ENCODE measurements around the gene FAM90A26.
"Not testable (repeated sequence)": the region's sequence is repeated elsewhere in the genome, so short reads cannot be mapped to it uniquely, and the experiment has no call there.

FAM90A26 gene

GRCh38 chr4:9155101-9155886 lies 14.9 kb upstream of the FAM90A26 start:
- not testable (repeated sequence) for DNase-seq (ENCODE audit: low read depth, low spot score); H3K27ac ChIP-seq

- DNase-seq (ENCODE audit: low read depth, low spot score); H3K27ac ChIP-seq: not testable (repeated sequence)
Observed at GRCh38 chr4:9158392-9158791, 11.8 kb upstream of the FAM90A26 start.

GRCh38 chr4:9160046-9160445 lies 10.2 kb upstream of the FAM90A26 start:
- not testable (repeated sequence) for H3K27ac ChIP-seq; DNase-seq (ENCODE audit: low read depth, low spot score)

- not testable (repeated sequence) for DNase-seq (ENCODE audit: low read depth, low spot score); H3K27ac ChIP-seq
Observed at GRCh38 chr4:9165990-9166389, 4.2 kb upstream of the FAM90A26 start.

GRCh38 chr4:9210357-9210756 lies 40.1 kb downstream of the FAM90A26 start, which contains the start of gene USP17L10:
Gene USP17L10 (plus strand): TSS chr4:9210657. CDS start chr4:9210657, 0 bp downstream.
- H3K27ac ChIP-seq; DNase-seq (ENCODE audit: low read depth, low spot score): not testable (repeated sequence)

- H3K27ac ChIP-seq; DNase-seq (ENCODE audit: low read depth, low spot score): not testable (repeated sequence)
Observed at GRCh38 chr4:9214701-9215100, 44.5 kb downstream of the FAM90A26 start.

- not testable (repeated sequence) for DNase-seq (ENCODE audit: low read depth, low spot score); H3K27ac ChIP-seq
Observed at GRCh38 chr4:9215105-9215504, 44.9 kb downstream of the FAM90A26 start, which contains the start of gene USP17L11. Gene USP17L11 (plus strand): TSS chr4:9215405. CDS start chr4:9215405, 0 bp downstream.

- H3K27ac ChIP-seq; DNase-seq (ENCODE audit: low read depth, low spot score): not testable (repeated sequence)
Observed at GRCh38 chr4:9219852-9220251, 49.6 kb downstream of the FAM90A26 start, which contains the start of gene USP17L12. Gene USP17L12 (plus strand): TSS chr4:9220152. CDS start chr4:9220152, 0 bp downstream.

GRCh38 chr4:9224596-9224995 lies 54.4 kb downstream of the FAM90A26 start, which contains the start of gene USP17L13:
Gene USP17L13 (plus strand): TSS chr4:9224896. CDS start chr4:9224896, 0 bp downstream.
- DNase-seq (ENCODE audit: low read depth, low spot score); H3K27ac ChIP-seq: not testable (repeated sequence)

Data from epithelial cell of prostate (primary cell).